GM21515 (cell line): ENCODE results near the gene CUEDC2.

Experiments used
- ATAC-seq: cut with Tn5 transposase; IDR thresholded peaks from one replicate; pipeline ENCODE4 v1.9.1; 2021; ENCODE audit not compliant: unreplicated experiment

CUEDC2 gene

DNA sequence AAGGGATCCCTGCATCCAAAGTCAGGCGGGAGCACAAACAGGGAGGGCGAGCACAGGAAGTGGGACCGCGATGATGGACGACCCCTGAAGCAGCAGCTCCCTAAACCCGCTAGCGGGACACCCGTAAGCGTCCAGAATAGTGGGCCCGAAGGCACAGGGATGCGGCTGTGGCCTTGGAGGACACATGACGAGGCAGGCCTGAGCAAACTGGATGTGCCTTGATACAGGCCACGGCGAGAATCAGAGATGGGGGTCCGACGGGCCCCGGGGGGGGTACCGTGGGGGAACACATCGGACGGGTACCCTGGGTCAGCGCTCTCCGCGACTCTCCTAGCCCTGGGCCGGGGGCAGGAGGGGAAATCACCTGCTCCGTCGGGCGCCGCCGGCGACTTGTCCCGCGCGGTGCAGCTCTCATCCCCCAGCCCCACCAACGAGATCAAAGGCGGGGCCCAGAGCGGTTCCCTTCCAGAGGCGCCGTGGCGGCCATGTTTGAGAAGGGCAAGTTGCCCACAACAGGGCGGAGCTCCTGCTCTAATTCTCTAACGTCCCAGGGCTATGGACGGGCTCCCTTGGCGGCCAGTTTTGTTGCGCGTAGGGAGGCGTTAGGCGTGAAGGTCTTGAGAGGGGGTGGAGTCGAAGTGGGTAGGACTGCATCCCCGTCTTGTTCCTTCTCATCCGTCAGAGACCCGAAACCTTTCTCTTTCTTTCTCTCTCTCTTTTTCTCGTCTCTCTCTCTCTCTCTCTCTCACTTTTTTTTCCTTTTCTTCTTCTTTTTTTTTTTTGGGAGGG lies at the start of gene CUEDC2:
Gene CUEDC2, minus strand, starts transcription at position 413 of the 789 bp plus-strand sequence. CDS start 7,386 bp downstream, outside the sequence.
- ATAC-seq, result peak; percentile 75

DNA sequence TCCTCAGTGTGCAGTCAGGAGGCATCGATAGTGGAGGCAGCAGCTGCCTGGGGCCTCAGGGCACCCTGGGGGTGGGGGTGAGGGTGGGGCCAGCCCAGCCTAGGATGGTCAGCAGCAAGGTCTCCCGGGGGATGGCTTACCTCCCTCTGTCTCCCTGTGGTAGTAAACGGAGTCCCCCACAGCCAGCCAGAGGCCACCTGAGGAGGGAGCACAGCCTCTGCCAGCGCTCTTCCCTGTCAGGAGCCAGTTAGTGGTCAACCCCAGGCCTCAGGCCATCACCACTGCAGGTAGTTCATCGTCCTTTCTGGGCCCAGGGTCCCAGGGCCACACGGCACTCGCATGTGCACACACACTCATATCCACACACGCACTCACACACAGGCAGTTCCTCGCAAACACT lies 48.0 kb upstream of the CUEDC2 start:
- ATAC-seq, result no peak

- ATAC-seq, result no peak
These were observed 47.3 kb upstream of the CUEDC2 start for GRCh38 chr10:102479651-102480050.

DNA sequence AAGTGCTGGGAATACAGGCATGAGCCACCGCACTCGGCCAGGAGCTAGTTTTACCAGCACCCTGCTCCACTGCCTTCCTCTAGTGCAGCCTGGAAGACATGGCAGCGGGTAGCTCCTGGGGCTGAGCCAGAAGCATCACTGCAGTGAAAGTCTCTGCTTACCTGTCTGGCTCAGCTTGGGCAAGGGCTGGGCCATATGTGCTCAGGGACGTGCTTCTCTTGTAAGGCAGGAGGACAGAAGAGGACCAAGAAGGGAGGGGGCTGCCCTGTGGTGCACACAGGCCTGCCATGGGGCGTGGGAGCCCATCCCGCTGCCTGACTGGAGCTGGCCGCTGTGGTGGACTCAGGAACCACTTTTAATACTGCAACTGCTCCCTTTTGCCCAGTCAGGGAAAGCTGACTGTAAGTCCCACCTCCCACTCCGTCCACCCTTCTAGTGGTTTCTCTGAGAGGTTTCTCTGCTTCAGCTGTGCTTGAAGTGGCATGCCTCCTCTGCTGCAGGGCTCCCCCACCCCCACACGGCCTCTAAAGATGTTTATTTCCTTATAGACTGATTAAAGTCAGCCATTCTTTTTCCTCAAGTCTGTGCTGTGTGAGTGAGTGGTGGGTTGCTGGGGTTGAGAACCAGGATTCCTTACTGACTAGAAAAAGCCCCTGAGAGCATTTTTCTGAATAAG lies 44.2 kb upstream of the CUEDC2 start:
- ATAC-seq, result no peak

DNA sequence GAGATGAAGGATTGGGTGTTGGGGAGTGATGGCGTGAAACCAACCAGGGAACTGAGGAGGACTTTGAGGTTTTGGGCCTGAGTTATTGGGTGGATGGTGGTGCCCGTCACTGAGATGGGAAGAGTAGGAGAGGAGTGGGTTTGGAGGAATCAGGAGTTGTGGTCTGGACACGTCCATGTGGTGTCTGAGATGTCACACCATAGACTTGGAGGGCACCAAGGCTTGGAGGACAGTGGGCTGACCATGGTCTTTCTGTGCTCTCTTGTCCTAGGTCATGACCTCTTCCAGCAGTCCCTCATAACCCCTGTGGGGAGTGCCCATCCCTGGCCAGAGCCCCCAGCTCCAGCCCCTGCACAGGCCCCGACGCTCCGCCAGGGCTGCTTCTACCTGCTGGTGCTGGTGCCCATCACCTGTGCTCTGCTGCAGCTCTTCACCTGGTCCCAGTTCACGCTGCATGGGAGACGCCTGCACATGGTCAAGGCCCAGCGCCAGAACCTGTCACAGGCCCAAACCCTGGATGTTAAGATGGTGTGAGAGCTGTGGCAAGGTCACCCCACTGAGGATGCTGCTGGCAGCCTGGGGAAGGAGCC lies 43.2 kb upstream of the CUEDC2 start:
- no peak for ATAC-seq

DNA sequence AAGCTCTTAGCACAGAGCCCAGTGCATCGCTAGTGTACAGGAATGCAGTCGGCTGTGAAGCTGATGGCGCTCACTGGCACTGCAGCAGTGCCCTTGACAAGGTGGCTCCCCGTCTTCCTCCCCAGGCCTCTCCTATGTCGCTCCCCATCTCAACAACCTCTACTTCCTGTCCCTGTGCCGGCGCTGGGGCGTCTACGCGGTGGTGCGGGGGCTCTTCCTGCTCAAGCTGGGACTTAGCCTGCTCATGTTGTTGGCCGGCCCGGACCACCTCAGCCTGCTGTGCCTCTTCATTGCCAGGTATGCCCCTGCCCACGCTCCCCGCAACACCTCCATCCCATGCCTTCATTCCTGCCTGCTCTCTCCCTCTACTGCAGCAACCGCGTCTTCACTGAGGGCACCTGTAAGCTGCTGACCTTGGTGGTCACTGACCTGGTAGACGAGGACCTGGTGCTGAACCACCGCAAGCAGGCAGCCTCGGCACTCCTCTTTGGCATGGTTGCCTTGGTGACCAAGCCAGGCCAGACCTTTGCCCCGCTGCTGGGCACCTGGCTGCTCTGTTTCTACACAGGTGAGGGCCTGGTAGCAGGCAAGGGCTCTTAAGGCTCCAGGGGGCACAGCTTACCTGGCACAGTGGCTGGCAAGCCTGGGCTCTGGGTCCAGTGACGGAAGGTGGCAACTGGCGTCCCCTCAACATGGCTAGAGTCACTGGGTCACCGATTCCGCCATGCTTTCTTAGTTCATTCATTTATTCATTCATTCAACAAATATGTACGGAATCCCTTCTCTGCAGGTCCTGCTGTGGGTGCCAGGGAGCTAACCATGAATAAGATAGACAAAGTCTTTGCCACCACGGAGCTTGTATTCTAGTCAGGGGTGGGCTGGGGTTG lies 41.3 kb upstream of the CUEDC2 start:
- ATAC-seq, result no peak

DNA sequence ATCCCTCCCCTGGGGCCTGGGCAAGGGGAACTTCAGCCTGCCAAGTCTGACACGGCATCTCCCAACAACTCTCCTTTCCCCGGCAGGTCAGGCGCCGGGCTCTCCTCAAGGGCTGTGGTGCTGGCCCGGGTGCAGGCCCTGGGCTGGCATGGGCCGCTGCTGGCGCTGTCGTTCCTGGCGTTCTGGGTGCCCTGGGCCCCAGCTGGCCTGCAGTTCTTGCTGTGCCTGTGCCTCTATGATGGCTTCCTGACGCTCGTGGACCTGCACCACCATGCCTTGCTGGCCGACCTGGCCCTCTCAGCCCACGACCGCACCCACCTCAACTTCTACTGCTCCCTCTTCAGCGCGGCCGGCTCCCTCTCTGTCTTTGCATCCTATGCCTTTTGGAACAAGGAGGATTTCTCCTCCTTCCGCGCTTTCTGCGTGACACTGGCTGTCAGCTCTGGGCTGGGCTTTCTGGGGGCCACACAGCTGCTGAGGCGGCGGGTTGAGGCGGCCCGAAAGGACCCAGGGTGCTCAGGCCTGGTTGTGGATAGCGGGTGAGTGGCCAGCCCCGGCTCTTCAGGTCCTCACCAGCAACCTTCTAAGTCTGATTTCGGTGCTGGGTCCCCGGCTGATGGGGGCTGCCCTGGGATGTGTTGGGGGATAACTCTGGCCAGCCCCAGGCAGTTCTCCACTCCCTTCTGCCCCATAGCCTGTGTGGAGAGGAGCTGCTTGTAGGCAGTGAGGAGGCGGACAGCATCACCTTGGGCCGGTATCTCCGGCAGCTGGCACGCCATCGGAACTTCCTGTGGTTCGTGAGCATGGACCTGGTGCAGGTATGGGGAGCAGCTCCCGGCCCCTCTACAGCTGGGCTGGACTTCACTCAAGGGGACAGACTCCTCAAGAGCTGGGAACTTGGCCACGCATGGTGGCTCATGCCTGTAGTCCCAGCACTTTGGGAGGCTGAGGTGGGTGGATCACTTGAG lies 38.5 kb upstream of the CUEDC2 start:
- no peak for ATAC-seq

DNA sequence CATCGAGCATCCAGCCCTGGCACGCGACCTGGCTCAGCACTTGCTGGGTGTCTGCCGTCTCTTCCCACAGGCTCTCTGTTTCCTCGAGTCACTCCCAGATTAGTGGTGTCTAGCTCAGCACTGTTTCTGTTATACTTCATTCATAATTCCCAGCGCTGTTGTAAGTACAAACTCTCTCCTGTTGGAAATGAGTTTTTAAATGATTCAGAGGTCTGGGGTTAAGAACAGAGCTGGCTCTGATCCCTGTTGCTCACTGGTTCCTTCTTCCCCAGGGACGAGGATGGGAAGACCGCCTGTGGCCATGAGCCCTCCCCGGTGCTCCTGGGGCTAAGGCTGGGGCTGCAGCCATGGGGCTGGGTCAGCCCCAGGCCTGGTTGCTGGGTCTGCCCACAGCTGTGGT lies 36.3 kb upstream of the CUEDC2 start:
- ATAC-seq, result no peak

GRCh38 chr10:102467971-102468438 lies 35.6 kb upstream of the CUEDC2 start:
- no peak for ATAC-seq

DNA sequence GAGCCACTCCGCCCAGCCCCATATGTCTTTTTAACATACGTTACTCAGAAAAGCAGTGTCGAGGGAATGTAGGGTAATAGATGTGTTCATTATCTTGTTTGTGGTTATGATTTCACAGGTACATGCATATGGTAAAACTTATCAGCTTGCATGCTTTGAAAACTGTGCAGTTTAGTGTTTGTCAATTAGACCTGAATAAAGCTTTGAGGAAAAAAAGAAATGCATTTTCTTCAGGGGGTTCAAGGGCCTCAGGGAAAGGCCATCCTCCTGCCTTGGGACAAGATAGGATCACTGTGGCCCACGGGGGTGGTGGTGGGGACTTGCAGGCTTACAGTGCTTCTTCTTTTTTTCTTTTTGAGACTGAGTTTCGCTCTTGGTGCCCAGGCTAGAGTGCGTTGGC lies 34.9 kb upstream of the CUEDC2 start:
- no peak for ATAC-seq

DNA sequence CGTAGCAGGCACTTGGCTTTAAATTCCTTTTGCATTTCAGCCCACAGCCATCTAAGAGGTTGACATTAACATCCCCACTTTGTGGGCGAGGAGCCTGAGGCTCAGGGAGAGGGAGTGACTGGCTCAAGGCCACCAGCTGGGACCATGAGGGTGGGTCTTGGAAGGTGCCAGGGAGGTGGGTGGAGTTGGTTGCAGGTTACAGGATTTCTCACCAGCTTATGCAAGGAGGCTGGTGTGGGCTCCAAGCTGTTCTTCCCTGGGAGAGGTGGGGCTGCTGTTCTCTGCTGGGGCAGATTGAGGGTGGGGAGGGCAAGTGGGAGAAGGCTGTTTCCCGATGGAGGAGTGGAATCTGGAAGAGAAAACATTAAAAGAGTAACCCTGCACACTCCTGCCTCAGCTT lies 33.1 kb upstream of the CUEDC2 start:
- ATAC-seq, result no peak

DNA sequence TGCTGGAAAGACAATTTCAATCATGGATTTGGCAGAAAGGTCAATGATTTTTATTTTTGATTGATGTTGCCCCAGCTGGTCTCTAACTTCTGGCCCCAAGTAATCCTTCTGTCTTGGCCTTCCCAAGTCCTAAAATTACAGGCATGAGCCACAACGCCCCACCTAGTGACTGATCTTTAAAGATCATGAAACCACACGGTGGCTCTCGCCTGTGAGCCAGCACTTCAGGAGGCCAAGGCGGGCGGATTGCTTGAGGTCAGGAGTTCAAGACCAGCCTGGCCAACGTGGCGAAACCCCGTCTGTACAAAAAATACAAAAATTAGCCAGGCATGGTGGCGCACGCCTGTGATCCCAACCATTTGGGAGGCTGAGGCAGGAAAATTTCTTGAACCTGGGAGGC lies 31.6 kb upstream of the CUEDC2 start:
- ATAC-seq, result no peak

DNA sequence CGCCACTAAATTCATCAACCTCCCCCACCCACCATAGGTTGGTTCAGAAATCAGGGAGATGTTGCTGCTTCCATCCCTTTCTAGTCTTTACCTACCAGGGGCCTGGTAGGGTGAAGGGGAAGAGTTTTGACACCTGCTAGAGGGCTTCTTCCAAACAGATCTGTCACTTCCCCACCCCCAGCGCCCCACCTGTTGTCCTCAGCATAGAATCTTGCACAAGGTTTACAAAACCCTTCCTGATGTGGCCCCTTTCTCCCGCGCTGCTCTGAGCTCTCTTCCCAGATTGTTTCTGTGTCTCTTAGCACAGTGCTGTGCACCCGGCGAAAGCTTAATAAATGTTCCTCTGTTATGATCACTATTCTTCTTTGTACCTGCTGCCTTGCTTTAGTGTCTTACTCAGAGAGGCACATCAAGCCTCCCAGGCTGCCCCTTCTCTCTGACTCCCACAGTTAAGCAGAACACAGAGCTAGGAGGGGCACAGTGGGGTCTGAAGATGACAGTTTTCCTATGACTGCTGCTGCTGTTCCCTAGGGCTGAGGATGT lies 30.2 kb upstream of the CUEDC2 start:
- no peak for ATAC-seq

DNA sequence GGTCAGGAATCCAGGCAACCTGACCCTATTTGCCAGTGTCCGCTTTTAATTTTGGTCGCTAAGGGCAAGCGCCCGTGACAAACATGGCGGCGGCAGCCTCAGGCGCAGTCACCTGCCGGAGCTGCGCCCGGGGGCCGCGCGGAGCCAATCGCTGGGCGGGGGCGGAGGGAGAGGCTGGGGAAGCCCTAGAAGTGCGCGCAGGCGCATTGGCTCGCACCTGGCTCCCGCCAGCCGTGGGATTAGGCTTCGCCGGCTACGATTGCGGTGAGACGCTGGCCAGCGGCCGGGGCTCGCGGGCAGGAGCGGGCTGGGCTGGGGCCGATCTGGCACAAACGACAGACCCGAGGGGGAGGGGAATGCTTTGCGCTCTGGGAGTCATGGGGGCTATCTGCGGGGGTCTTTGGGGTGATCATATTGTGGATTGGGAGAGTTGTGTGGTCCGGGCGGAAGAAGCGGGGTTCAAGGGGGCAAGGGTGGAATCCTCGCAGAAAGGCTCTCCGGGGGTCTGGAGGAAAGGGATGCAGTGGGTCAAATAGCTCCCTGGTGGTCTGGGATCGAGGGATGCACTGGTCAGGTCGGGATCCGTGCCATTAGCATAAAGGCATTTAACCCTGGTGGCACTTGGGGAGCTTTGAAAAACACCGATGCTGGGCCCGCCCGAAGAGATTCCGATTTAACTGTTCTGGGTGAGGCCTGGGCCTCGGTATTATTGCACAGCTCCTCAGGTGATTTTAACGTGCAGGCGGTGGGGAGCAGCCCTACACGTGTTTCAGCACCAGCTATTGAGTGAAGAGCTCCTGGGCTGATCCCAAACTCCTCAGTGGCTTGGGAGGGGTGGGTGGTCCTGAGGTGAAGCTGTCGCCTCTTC lies 29.0 kb upstream of the CUEDC2 start:
- ATAC-seq, result peak; percentile 77

GRCh38 chr10:102460836-102461186 lies 28.4 kb upstream of the CUEDC2 start:
- peak; percentile 23 for ATAC-seq

DNA sequence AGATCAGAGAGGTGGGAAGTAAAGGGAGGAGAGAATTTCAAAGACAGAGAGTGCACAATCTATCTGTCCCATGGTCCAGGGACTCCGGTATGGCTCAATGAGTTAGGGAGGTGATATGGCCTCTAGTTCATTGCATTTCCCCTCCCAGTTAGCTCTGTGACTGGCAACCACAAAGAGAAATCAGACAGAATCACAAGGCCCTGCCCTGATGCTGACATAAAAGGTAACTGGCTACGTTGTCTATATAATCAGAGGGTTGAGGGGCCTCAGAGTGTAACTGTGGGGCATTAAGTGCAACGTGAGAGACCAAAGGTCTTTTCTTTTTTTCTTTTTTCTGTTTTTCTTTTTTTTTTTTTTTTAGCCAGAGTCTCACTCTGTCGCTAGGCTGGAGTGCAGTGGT lies 26.3 kb upstream of the CUEDC2 start:
- no peak for ATAC-seq

DNA sequence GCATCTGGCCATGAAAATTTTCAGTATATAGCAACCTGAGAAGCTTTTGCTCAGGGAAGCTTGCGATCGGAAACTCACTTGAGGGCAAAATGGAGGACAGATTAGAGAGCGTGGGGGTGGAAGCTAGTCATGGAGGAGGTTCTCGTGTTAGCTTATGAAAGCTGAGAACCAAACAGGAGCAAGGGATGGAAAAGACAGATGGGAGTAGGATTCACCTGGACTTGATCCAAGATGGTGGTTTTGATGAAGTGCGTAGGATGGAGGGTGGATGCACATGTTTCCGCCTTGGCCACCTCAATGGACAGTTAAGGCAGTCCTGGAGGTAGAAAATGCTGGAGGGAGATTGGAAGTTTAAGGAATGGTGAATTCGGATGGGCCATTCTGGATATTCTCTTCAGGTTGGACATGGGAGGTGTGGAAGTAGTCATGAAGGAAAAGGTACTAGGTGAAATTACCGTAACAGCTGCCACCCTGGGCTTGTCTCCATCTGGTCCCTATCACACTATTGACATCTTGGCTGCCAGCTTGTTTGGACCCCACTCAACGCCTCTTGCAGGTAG lies 25.3 kb upstream of the CUEDC2 start:
- no peak for ATAC-seq

- no peak for ATAC-seq
These were observed 23.6 kb upstream of the CUEDC2 start for GRCh38 chr10:102455893-102456471.
